HepG2 (cell line): ENCODE results near the gene FPGS. TPM values are rescaled to one million over a fixed set of nuclear protein-coding genes. Genes with fewer than 3 reads are reported as not detected.

Experiments
- ARNTL ChIP-seq: sonication (generic); formaldehyde crosslinking; IDR thresholded peaks from 2 replicates; pipeline ENCODE4 v1.4.0; 2020; ENCODE audit warnings: mild to moderate bottlenecking, missing genetic modification reagents
- ASH2L ChIP-seq: fragments of 300-600, 200-600 bp; sonication (generic); IDR thresholded peaks from 2 replicates; pipeline ENCODE4 v1.7.0; 2017; ENCODE audit warnings: low read depth, mild to moderate bottlenecking, moderate library complexity, mixed read lengths, low read length; ENCODE audit not compliant: insufficient read length
- ETV5 ChIP-seq: IDR thresholded peaks from 2 replicates; pipeline ENCODE4 v1.6.1; 2018; ENCODE audit warnings: missing biosample characterization, missing genetic modification reagents, inconsistent platforms, borderline replicate concordance
- GABPB1 ChIP-seq: IDR thresholded peaks from 2 replicates; pipeline ENCODE4 v1.6.1; 2016; ENCODE audit warnings: mild to moderate bottlenecking, missing genetic modification reagents, moderate library complexity, missing compliant biosample characterization
- HMG20B ChIP-seq: conservative IDR thresholded peaks from 2 replicates; pipeline ENCODE4 v1.6.1; 2016; ENCODE audit warnings: missing genetic modification reagents, missing compliant biosample characterization
- MAF1 ChIP-seq: sonication (generic); formaldehyde crosslinking; IDR thresholded peaks from 2 replicates; pipeline ENCODE4 v1.5.0; 2020; ENCODE audit warnings: missing genetic modification reagents, borderline replicate concordance
- MED1 ChIP-seq: sonication (generic); formaldehyde crosslinking; IDR thresholded peaks from 2 replicates; pipeline ENCODE4 v1.4.0; 2020; ENCODE audit warnings: missing genetic modification reagents
- PHF20 ChIP-seq: sonication (generic); formaldehyde crosslinking; IDR thresholded peaks from 2 replicates; pipeline ENCODE4 v1.5.0; 2020; ENCODE audit warnings: mild to moderate bottlenecking, missing genetic modification reagents
- RNF2 ChIP-seq: fragments of 450-650 bp; conservative IDR thresholded peaks from 2 replicates; pipeline ENCODE4 v1.6.1; 2016; ENCODE audit warnings: low read depth
- SIX4 ChIP-seq: sonication (generic); formaldehyde crosslinking; IDR thresholded peaks from 2 replicates; pipeline ENCODE4 v1.4.0; 2020; ENCODE audit warnings: missing genetic modification reagents
- TFAP4 ChIP-seq: sonication (generic); IDR thresholded peaks from 2 replicates; pipeline ENCODE4 v1.6.1; 2016; ENCODE audit warnings: low read depth, borderline replicate concordance
- ZEB1 ChIP-seq: IDR thresholded peaks from 2 replicates; pipeline ENCODE4 v1.6.1; 2012; ENCODE audit warnings: mild to moderate bottlenecking, low read depth, inconsistent platforms; ENCODE audit not compliant: insufficient replicate concordance
- ZNF713 ChIP-seq: sonication (generic); formaldehyde crosslinking; IDR thresholded peaks from 2 replicates; pipeline ENCODE4 v1.4.0; 2020; ENCODE audit warnings: mild to moderate bottlenecking, missing genetic modification reagents
- polyA plus RNA-seq, 8 experiments: library from polyadenylated mRNA; depleted of rRNA in 3 of 8; stranded (reverse) in 7 of 8; unstranded in 1 of 8; fragments of >200 nt; fragmentation: Illumina TruSeq in 4 of 8; extraction: Trizol in 4 of 8; gene quantifications; 2 replicates each; pipeline versions ENCODE4 v1.2.1 to v1.2.3, GENCODE V29; 2011 to 2016; ENCODE audit warnings: low read depth in 4 of 8, missing spikeins in 1 of 8, mixed read lengths in 1 of 8; ENCODE audit not compliant: insufficient read depth in 1 of 8
- total RNA-seq, 5 experiments: library from RNA; depleted of rRNA; stranded (reverse); fragments of >200 nt; fragmentation: Illumina TruSeq; extraction: Trizol; gene quantifications; 2 replicates each; pipeline ENCODE4 v1.2.3, GENCODE V29; 2016; ENCODE audit warnings: low read depth in 1 of 5
- TF ChIP-seq, protein P1 (sequence below): sonication (generic); formaldehyde crosslinking; IDR thresholded peaks from 2 replicates; pipeline ENCODE4 v1.4.0; 2020; ENCODE audit warnings: missing genetic modification reagents, borderline replicate concordance
- TF ChIP-seq, protein P2 (sequence below): sonication (generic); formaldehyde crosslinking; IDR thresholded peaks from 2 replicates; pipeline ENCODE4 v1.4.0; 2020; ENCODE audit warnings: missing genetic modification reagents
- TF ChIP-seq, protein P3 (sequence below): sonication (generic); formaldehyde crosslinking; IDR thresholded peaks from 2 replicates; pipeline ENCODE4 v1.8.1; 2023; ENCODE audit warnings: mild to moderate bottlenecking, missing genetic modification reagents
- TF ChIP-seq, protein P4 (sequence below): sonication (generic); formaldehyde crosslinking; IDR thresholded peaks from 2 replicates; pipeline ENCODE4 v1.4.0; 2020; ENCODE audit warnings: missing genetic modification reagents, borderline replicate concordance

Gene FPGS
- total and polyA plus RNA-seq, 2 of the 13 experiments (the other 11 are each of a cell fraction or from before 2014, with no cell fraction given), result 35.6 to 36.8 TPM

GRCh38 chr9:127785933-127786772 lies 16.5 kb upstream of the FPGS start, which contains the start of gene CDK9 (continued):
- TF ChIP-seq, protein P1, sequence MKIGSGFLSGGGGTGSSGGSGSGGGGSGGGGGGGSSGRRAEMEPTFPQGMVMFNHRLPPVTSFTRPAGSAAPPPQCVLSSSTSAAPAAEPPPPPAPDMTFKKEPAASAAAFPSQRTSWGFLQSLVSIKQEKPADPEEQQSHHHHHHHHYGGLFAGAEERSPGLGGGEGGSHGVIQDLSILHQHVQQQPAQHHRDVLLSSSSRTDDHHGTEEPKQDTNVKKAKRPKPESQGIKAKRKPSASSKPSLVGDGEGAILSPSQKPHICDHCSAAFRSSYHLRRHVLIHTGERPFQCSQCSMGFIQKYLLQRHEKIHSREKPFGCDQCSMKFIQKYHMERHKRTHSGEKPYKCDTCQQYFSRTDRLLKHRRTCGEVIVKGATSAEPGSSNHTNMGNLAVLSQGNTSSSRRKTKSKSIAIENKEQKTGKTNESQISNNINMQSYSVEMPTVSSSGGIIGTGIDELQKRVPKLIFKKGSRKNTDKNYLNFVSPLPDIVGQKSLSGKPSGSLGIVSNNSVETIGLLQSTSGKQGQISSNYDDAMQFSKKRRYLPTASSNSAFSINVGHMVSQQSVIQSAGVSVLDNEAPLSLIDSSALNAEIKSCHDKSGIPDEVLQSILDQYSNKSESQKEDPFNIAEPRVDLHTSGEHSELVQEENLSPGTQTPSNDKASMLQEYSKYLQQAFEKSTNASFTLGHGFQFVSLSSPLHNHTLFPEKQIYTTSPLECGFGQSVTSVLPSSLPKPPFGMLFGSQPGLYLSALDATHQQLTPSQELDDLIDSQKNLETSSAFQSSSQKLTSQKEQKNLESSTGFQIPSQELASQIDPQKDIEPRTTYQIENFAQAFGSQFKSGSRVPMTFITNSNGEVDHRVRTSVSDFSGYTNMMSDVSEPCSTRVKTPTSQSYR (CRISPR knock-in tag), result peak; percentile 98
- TF ChIP-seq ASH2L (peak; percentile 51), ETV5 (CRISPR knock-in tag) (peak; percentile 58; the same call in 1 of the 2 replicates), HMG20B (CRISPR knock-in tag) (no peak), SIX4 (CRISPR knock-in tag) (no peak), RNF2 (no peak), ARNTL (CRISPR knock-in tag) (0 out of 2 replicates have a peak, but pooled peaks have one; percentile 28), ZNF713 (0 out of 2 replicates have a peak, but pooled peaks have one; percentile 65), PHF20 (CRISPR knock-in tag) (peak; percentile 52; the same call in 1 of the 2 replicates), ZEB1 (no peak), MAF1 (no peak), GABPB1 (CRISPR knock-in tag) (peak; percentile 92), MED1 (0 out of 2 replicates have a peak, but pooled peaks have one; percentile 9), TFAP4 (0 out of 2 replicates have a peak, but pooled peaks have one; percentile 12)
- TF ChIP-seq, protein P2, sequence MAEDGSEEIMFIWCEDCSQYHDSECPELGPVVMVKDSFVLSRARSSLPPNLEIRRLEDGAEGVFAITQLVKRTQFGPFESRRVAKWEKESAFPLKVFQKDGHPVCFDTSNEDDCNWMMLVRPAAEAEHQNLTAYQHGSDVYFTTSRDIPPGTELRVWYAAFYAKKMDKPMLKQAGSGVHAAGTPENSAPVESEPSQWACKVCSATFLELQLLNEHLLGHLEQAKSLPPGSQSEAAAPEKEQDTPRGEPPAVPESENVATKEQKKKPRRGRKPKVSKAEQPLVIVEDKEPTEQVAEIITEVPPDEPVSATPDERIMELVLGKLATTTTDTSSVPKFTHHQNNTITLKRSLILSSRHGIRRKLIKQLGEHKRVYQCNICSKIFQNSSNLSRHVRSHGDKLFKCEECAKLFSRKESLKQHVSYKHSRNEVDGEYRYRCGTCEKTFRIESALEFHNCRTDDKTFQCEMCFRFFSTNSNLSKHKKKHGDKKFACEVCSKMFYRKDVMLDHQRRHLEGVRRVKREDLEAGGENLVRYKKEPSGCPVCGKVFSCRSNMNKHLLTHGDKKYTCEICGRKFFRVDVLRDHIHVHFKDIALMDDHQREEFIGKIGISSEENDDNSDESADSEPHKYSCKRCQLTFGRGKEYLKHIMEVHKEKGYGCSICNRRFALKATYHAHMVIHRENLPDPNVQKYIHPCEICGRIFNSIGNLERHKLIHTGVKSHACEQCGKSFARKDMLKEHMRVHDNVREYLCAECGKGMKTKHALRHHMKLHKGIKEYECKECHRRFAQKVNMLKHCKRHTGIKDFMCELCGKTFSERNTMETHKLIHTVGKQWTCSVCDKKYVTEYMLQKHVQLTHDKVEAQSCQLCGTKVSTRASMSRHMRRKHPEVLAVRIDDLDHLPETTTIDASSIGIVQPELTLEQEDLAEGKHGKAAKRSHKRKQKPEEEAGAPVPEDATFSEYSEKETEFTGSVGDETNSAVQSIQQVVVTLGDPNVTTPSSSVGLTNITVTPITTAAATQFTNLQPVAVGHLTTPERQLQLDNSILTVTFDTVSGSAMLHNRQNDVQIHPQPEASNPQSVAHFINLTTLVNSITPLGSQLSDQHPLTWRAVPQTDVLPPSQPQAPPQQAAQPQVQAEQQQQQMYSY (CRISPR knock-in tag), result peak; percentile 43; the same call in 1 of the 2 replicates
- TF ChIP-seq, protein P3, sequence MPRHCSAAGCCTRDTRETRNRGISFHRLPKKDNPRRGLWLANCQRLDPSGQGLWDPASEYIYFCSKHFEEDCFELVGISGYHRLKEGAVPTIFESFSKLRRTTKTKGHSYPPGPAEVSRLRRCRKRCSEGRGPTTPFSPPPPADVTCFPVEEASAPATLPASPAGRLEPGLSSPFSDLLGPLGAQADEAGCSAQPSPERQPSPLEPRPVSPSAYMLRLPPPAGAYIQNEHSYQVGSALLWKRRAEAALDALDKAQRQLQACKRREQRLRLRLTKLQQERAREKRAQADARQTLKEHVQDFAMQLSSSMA, result no peak
- TF ChIP-seq, protein P4, sequence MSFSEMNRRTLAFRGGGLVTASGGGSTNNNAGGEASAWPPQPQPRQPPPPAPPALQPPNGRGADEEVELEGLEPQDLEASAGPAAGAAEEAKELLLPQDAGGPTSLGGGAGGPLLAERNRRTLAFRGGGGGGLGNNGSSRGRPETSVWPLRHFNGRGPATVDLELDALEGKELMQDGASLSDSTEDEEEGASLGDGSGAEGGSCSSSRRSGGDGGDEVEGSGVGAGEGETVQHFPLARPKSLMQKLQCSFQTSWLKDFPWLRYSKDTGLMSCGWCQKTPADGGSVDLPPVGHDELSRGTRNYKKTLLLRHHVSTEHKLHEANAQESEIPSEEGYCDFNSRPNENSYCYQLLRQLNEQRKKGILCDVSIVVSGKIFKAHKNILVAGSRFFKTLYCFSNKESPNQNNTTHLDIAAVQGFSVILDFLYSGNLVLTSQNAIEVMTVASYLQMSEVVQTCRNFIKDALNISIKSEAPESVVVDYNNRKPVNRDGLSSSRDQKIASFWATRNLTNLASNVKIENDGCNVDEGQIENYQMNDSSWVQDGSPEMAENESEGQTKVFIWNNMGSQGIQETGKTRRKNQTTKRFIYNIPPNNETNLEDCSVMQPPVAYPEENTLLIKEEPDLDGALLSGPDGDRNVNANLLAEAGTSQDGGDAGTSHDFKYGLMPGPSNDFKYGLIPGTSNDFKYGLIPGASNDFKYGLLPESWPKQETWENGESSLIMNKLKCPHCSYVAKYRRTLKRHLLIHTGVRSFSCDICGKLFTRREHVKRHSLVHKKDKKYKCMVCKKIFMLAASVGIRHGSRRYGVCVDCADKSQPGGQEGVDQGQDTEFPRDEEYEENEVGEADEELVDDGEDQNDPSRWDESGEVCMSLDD (CRISPR knock-in tag), result no peak
